HG03378 (cell line): ENCODE results near the gene CDC42BPB.
"Not testable (repeated sequence)": the region's sequence is repeated elsewhere in the genome, so short reads cannot be mapped to it uniquely, and the experiment has no call there.

Source experiments
- ATAC-seq: cut with Tn5 transposase; IDR thresholded peaks from one replicate; pipeline ENCODE4 v1.9.1; 2021; ENCODE audit warnings: mild to moderate bottlenecking, moderate library complexity; ENCODE audit not compliant: unreplicated experiment

CDC42BPB gene

DNA sequence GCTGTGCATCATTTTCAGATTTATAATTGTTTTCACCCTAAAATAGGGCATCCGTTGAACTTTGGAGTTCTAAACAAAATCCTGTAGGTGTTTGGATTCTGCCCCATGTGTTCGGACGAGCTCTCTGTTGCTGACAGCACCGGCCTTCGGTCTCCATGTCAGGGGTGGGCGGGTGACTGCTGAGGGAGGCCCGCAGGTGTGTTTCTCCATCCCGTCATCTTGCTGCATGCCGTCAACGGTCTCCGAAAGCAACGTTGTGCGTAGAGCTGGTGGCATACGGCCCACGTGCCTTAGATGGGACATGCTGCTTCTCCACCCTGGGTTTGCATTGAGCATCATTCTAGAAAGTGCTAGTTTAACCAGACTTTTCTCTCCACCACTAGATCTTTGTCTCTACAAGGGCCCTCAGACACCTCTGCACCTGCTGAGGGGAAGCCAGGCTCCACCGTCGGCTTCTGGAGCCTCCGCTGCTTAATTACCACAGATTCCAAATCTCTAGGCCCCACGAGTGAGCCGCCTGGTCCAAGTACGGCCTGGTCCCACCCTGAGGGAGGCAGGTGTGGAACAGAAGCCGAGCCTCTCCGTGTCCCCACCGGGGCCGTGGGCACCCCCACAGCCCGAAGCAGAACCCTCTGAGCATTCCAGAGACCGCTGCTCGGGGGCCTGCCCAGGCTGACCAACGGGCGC, 150.6 kb downstream of the CDC42BPB start:
- no peak for ATAC-seq

DNA sequence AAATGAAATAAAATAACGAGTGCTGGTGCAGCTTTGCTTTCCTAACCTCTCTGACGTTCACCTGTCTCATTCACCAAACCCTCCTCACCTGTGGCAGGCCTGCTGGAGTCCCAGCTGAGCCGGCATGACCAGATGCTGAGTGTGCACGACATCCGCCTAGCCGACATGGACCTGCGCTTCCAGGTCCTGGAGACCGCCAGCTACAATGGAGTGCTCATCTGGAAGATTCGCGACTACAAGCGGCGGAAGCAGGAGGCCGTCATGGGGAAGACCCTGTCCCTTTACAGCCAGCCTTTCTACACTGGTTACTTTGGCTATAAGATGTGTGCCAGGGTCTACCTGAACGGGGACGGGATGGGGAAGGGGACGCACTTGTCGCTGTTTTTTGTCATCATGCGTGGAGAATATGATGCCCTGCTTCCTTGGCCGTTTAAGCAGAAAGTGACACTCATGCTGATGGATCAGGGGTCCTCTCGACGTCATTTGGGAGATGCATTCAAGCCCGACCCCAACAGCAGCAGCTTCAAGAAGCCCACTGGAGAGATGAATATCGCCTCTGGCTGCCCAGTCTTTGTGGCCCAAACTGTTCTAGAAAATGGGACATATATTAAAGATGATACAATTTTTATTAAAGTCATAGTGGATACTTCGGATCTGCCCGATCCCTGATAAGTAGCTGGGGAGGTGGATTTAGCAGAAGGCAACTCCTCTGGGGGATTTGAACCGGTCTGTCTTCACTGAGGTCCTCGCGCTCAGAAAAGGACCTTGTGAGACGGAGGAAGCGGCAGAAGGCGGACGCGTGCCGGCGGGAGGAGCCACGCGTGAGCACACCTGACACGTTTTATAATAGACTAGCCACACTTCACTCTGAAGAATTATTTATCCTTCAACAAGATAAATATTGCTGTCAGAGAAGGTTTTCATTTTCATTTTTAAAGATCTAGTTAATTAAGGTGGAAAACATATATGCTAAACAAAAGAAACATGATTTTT, 151.9 kb downstream of the CDC42BPB start:
- no peak for ATAC-seq

DNA sequence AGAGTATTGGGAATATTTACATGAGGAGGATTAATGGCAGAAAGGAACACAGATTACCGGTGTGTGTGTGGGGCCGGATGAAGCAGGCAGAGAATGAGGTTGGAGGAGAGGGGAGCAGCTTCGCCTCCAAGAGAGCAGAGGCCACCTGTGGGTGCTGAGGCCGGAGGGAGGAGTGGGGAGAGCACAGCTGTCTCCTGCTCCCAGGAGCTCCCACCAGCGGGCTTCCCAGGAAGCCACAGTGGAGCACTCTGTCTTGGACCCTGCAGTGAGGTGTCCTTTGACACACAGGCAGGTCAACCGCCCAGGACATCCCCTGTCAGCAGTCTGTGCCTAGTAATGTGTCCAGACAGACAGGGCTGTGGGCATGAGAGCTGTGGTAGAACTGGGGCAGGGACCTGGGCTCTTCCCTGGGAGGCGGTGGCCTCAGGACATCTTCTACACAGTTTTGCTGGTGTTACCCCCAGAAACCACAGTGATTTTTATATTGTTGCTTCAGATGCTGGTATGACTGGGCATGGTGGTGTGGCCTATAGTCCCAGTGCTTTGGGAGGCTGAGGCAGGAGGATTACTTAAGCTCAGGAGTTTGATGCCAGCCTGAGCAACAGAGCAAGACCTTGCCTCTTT, 153.3 kb downstream of the CDC42BPB start:
- ATAC-seq = no peak

DNA sequence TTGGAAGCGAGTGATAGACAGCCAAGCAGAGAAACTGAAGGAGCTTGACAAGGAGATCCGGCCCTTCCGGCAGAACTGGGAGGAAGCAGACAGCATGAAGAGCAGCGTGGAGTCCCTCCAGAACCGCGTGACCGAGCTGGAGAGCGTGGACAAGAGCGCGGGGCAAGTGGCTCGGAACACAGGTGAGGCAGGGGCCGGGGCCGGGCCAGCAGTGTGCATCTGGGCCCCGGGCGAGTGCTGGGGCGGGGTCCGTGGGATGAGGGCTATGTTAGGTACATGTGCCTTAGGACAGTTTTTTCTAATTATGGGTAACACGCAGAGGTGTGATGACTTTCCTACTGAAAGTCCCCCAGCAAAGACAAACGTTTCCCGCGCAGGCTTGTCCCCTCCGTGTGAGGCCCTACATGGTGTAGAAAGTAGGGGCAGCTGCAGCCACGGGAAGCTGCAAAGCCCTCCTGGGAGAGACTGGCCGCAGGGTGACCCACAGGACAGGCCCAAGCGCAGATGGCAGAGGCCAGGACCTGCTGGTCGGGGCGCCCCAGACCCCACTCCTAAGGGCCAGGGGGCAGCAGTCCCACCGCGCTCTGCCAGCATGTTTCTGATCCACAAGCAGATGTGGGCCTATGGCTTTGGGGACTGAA, 154.0 kb downstream of the CDC42BPB start:
- ATAC-seq = no peak

DNA sequence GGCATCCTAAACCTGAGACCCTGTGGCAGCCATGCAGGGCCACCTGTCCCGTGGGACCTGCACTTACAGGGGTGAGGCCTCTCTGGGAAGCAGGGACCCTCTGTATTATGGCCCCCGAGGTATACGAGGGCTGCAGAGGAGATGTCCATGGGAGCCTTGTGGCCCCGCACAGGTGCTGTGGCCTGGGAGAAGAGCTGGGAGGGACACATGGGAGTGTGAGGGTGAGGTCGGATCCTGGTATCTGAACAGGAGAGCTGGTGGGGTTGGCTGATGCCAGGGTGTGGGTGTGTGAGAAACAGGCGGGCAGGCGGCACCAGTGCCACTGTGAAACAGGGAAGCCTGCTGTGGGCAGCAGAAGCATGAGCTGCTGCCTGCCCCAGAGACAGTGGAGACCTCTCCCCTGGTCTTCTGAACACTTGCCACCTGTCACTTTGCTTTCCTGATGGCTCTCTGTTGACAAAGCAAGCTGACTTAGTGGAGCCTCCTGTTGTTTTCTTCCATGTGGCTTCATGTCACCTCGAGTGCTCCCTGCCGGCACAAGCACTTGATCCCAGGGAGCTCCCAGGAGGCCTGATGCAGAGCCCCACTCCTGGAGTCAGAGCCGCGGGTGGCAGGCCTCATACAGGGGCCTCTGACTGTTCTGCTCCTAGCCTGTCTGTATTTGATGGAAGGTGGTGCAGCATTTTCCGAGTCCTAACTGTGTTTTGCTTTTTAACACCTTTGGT, 154.7 kb downstream of the CDC42BPB start:
- no peak for ATAC-seq

DNA sequence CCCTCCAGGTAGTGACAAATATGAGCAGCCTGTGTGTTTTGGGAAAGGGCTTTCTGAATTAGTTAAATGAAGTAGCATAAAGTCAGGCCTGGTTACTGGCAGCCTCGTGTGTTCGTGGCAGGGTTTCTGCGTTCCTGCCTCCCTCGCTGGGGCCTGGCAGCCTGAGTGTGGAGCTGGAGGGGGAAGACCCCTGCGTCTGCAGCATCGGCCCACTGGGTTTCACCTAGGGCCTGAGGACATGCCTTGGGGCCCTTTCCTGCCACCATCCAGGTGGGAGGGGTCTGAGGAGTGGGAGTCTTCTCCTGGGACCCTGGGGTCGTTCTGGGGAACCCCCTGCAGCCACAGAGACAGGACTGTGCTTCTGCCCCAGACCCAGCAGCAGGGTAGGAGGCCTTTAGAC, 155.3 kb downstream of the CDC42BPB start:
- no peak for ATAC-seq

DNA sequence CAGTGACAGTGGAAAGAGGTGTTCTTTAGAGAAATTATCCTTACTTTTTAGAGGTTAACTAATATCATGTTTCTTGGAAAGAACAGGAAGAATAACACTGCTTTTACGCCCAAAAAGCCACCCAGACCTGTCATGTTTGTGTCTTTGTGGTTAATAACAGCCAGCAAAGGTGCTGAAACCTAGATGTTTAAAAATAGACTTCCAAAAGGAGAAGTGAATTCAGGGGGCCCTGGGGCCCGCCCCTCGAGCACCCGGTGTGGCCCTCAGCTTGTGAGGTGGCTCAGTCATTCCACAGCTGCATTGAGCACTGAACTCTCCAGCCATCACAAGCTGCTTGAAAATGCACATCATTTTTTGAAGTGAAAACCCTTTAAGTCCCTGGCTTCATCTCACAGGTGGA, 155.7 kb downstream of the CDC42BPB start:
- ATAC-seq = peak; percentile 58

DNA sequence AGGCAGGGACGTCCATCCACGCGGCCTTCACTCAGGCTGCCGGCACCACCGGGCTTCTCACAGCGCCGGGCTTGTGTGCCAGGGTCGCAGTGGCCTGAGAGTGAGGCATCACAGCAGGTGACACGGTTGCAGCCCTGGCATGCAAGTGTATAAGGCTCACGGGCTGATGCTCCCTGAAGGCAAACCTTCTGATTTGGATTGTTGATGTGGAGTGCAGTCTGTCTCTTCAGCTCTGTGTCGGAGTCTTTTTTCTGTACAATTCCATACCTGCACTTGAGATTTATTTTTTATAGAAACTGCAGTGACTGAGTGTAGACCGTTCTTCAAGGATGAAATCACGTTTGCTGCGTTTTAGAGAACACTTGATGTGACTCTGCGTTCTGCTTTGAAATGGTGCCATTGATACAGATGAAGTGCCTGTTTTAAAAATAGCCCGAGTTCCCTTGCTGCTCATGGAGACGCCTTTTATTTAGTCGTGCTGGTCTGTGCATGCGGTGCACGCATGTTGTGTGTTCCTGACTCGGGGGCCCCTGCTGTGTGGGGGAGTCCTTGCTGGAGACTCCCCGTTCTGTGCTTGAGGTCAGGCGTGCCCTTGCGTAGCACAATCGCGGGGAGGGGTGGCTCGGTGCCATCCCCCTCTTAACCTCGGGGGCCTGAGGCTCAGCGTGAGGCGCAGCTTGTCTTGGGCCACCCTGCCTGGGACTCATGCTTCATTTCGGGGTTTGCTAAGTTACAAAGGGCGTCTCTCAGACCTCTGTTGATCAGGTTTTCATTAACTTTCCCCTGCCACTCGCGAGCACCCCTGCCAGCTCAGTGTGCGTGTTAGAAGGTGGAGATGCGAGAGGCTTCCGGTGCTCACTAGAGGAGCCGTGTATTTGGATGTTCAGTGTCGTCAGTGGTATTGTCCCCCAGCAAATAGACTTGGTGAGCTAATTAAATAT, 156.4 kb downstream of the CDC42BPB start:
- peak; percentile 40 for ATAC-seq

DNA sequence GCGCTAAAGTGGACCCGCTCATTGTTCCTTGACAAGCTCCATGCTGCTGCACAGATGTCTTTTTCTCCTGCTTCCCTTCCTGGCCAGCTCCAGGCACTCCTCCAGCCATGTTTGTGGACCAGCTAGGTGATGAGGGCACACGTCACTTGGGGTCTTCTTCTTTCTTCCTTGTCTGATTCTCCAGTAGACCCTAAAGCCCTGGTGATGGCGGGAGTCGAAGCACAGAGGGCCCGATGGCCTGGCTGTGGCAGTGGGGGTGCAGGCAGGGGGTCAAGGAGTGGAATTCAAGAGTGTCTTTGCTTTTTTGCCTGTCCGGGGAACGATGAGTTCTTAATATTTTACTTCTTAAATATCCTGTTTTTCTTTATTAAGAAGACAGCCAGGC, 157.8 kb downstream of the CDC42BPB start:
- no peak for ATAC-seq

DNA sequence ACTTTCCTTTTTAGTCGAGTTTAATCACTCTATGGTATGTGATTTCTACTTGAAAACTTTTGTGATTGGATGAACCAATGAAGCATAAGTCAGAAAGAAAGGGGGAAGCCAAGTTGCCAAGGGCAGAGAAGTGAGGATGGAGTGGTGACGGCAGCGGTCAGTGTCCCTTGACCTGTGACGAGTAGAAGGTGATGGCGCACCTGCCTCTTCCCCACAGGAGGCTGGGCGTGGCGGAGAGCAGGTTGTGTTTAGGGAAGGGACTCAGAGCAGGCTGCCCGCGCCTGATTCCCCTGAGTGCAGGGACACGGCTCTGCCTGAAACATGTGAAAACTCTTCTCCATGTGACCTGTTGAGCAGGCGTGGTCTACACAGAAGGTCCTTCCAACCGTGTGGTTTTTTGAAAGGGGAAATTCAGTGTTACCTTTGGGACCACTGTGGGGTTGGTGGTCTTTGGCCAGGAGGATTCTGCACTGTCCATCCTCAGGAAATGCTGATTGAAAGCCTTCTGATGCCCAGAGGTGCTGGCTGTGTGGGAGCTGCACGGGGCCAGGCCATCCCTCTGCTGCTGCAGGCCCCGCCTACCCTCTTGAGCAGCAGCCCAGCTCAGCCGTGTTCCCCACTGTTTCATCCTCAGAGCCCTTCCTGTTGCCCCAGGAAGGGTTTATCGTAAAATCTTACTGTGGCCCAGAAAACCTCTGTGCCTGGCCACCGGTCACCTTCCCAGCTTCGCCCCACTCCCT, 158.4 kb downstream of the CDC42BPB start:
- no peak for ATAC-seq

DNA sequence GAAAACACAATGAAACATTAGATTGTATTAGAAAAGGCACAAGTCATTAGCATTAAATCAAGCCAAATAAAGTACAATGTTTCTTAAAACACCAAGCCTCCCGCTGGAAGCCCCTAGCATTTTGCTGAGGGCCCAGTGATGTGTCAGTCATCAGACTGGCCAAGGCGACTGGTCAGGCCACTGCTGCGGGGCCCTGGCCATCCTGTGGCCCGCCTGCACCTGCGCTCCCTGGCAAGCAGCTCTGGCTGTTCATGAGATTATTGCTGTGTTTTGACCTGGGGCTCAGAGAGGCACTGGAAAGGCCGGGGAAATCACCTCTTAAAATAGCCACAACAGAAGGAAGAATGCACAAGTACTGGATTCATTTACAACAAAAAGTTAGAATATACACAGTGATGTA, 159.1 kb downstream of the CDC42BPB start:
- ATAC-seq = no peak

DNA sequence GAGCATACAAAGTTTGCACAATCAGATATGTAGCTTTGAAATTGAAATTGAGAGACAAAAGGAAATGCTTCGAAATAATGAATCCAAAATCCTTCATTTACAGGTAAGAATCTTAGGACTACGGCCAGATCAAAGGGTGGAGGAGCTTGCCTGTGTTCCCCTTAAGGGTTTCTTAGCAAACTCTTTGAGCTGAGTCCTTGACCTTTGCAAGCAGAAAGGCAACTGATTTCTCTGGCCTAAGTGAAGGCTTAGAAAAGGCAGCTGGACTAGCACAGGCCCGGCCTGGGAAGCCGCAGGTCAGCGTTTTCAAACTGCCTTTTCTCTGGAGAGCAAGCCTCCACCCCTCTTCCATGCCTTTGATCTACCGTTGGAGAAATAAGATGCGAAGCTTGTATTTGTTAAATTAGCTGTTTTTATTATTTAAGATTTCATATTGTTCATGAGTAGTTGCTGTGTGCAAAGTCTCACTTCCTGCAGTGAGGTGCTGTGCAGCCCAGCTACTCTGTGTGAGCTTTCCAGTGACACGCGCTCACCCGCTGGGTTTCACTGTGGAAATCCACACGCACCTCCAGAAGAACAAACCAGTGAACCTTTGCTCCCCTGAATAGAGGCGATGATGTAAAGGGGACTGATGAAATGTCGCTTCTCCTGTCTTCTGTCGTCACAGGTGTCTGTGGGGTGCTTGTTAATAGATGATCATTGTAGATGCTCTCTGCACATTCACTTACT, 159.9 kb downstream of the CDC42BPB start:
- no peak for ATAC-seq

DNA sequence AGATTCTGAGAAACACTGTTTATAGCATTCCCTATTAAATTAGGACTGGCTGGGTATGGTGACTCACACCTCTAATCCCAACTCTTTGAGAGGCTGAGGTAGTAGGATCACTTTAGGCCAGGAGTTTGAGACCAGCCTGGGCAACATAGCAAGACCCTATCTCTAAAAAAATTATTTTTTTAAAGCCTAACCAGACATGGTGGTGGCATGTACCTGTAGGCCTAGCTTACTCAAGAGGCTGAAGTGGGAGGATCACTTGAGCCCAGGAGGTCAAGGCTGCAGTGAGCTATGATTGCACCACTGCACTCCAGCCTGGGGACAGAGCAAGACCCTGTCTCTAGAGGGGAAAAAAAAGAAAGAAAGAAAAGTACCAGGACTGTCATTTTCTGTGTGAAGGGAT, 160.6 kb downstream of the CDC42BPB start:
- not testable (repeated sequence) for ATAC-seq

DNA sequence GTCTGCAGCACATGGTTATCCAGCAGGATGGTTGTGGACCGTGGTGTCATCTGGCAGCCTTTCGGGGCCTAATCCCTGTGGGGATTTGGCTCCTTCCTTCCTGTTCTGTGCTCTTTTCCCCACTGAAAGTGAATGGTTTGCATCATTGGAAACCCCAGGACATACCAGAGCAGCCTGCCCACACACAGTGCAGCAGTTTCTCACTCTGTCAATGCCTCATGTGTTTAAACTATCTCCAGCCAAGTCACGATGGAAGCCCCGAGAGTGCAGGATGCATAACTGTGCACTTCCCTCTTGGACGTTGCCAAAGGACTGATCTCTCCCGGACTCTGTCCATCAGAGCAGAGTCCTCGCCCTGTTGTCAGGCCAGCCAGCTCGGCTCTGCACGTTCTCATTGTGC, 163.9 kb downstream of the CDC42BPB start:
- no peak for ATAC-seq

DNA sequence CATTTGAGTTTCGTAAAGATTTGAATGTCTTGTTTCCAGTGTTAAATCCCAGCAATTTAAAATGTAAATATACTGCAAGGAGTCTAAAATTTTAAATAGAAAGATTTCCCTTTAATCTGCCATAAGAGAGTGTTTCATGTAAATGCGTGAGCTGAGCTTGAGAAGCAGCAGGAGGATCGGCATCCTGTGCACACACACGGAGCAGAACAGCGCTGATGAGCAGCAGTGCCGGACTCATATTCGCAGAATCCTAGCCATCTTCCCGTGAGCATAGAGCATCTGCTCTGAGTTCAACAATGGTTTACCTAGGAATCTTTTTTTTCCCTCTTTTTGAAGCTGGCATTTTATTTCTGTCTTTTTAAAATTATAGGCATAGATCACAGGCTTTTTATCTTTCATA, 164.7 kb downstream of the CDC42BPB start:
- no peak for ATAC-seq

DNA sequence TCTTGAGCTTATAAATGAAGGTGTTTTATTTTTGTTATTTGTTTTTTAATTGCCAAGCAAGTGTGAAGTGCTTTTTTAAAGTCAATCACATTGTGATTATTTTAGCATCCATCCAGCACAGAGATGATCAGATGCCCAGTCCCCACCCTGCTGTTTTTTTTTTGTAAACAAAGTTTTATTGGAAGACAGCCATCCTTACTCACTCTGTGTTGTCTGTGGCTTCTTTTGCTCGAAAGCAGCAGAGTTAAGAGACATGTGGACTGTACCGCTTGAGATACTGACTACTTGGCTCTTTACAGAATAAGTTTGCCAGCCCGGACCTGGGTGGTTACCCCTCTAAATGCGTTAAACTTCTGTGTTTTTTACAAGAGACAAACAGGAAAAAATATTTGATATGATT, 165.8 kb downstream of the CDC42BPB start:
- no peak for ATAC-seq

DNA sequence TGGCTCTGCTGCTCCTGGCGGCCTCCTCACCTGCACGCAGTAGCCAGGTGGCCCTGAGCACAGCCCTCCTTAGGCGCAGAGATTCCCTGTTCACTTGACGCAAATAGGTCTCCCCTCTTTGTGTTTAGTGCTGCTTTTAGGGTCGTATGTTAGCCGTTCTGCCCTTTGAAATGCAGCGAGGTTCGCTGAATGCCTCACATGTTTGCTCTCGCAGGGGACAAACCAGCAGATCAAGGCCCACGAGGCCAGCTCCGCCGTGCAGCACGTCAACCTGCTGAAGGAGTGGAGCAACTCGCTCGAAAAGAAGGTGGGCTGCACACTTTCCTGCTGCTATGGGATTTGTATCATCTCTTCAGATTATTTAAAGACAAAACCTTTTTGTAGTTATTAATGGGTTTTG, 166.2 kb downstream of the CDC42BPB start:
- ATAC-seq = no peak

DNA sequence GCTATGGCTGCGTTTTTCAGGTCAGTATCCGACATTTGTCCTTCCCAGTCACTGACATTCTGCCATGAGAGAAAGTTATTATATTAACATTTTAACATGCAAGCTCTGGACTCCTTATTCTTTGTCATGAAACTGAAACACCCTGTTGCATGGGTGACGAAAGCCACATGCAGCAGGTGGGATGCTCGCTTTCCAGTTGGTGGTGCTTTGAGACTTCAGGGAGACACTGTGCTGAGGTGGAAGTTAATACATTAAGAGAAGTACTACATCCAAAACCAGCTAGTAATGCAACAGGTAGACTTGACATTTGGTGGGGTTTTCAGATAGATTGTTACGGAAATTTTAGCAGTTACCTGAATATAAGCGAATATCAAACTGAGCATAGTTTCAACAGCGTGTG, 167.7 kb downstream of the CDC42BPB start:
- ATAC-seq = no peak
